Tibial nerve (tissue), 4 donors: ENCODE data around the gene SLC25A4.

Source experiments
- CTCF ChIP-seq, 5 experiments: fragments of 200-600 bp in 3 of 5; fragments of 450-650 bp in 2 of 5; sonication (generic) in 3 of 5; IDR thresholded peaks; one replicate each; pipeline ENCODE4 v1.5.1; 2016 to 2019; ENCODE audit warnings: antibody characterized with exemption in 5 of 5, mild to moderate bottlenecking in 3 of 5, moderate library complexity in 2 of 5
- EP300 ChIP-seq, 2 donors: sonication (generic); formaldehyde crosslinking; IDR thresholded peaks; one replicate each; pipeline ENCODE4 v1.6.1; 2017; ENCODE audit warnings: antibody characterized with exemption in 2 of 2, mild to moderate bottlenecking in 1 of 2
- POLR2A ChIP-seq, 2 donors: fragments of 450-650 bp; IDR thresholded peaks; one replicate each; pipeline ENCODE4 v1.6.1; 2017; ENCODE audit warnings: antibody characterized with exemption in 2 of 2, mild to moderate bottlenecking in 2 of 2, moderate library complexity in 2 of 2

GRCh38 chr4:185194924-185195888, 52.1 kb downstream of the SLC25A4 start:
- TF ChIP-seq CTCF (IDR thresholded peaks at IDR 0.05) (no peak), POLR2A (IDR thresholded peaks at IDR 0.05) (no peak), EP300 (IDR thresholded peaks at IDR 0.05) (no peak)
